Lower leg skin (tissue), 3 donors: ENCODE results near the gene DRAP1.

Experiments
- CTCF ChIP-seq, 3 donors: fragments of 450-650 bp; IDR thresholded peaks; one replicate each; pipeline ENCODE4 v1.5.1; 2016; ENCODE audit warnings: antibody characterized with exemption in 3 of 3, mild to moderate bottlenecking in 3 of 3, moderate library complexity in 2 of 3
- POLR2A ChIP-seq, 2 donors: fragments of 450-650 bp; IDR thresholded peaks; one replicate each; pipeline ENCODE4 v1.6.1; 2016 to 2017; ENCODE audit warnings: antibody characterized with exemption in 2 of 2, mild to moderate bottlenecking in 1 of 2, moderate library complexity in 1 of 2

- no peak for TF ChIP-seq CTCF (IDR thresholded peaks at IDR 0.05)
- no peak for TF ChIP-seq POLR2A (IDR thresholded peaks at IDR 0.05)
Measured at GRCh38 chr11:65952052-65952521, 32.9 kb downstream of the DRAP1 start.
